Smooth muscle cell (in vitro differentiated cells): ENCODE results near the gene TMC1. TPM values are rescaled to one million over a fixed set of nuclear protein-coding genes. Genes with fewer than 3 reads are reported as not detected.

Experiments
- DNase-seq: peaks from one replicate; lab custom pipeline; 2025; ENCODE audit not compliant: unreplicated experiment; lab: John Stamatoyannopoulos, UW
- H2AFZ ChIP-seq: fragments of 200-600 bp; sonication (generic); 2 replicates; pipeline ENCODE4 v1.6.0; 2016; ENCODE audit warnings: antibody characterized with exemption, low read depth, mild to moderate bottlenecking
- H3F3A ChIP-seq: fragments of 200-600 bp; sonication (generic); 2 replicates; pipeline ENCODE4 v1.6.0; 2017; ENCODE audit warnings: antibody characterized with exemption, low read depth
- H3K27ac ChIP-seq: fragments of 200-600 bp; sonication (generic); 2 replicates; pipeline ENCODE4 v1.5.1; 2016; ENCODE audit warnings: low read depth, mild to moderate bottlenecking
- H3K27me3 ChIP-seq: fragments of 200-600 bp; sonication (generic); 2 replicates; pipeline ENCODE4 v1.6.1; 2016; ENCODE audit warnings: low read depth, mild to moderate bottlenecking
- H3K36me3 ChIP-seq: fragments of 200-600 bp; sonication (generic); 2 replicates; pipeline ENCODE4 v1.5.1; 2016; ENCODE audit warnings: low read depth
- H3K4me1 ChIP-seq: fragments of 200-600 bp; sonication (generic); 2 replicates; pipeline ENCODE4 v1.5.1; 2016; ENCODE audit warnings: low read depth
- H3K4me2 ChIP-seq: fragments of 200-600 bp; sonication (generic); 2 replicates; pipeline ENCODE4 v1.6.0; 2016; ENCODE audit warnings: mild to moderate bottlenecking
- H3K4me3 ChIP-seq: fragments of 200-600 bp; sonication (generic); 2 replicates; pipeline ENCODE4 v1.5.1; 2016; ENCODE audit warnings: mild to moderate bottlenecking
- H3K79me2 ChIP-seq: fragments of 200-600 bp; sonication (generic); 2 replicates; pipeline ENCODE4 v1.6.0; 2016; ENCODE audit warnings: low read depth, mild to moderate bottlenecking
- H3K9ac ChIP-seq: fragments of 200-600 bp; sonication (generic); 2 replicates; pipeline ENCODE4 v1.6.0; 2016; ENCODE audit warnings: low read depth
- H3K9me3 ChIP-seq: fragments of 200-600 bp; sonication (generic); replicated peaks from 2 replicates; pipeline ENCODE4 v1.5.1; 2016; ENCODE audit warnings: low read depth
- H4K20me1 ChIP-seq: fragments of 200-600 bp; sonication (generic); 2 replicates; pipeline ENCODE4 v1.6.0; 2016; ENCODE audit warnings: low read depth
- WGBS: methylation state at CpG from one replicate; pipeline ENCODE4 v1.1.7; 2016; ENCODE audit warnings: low lambda C conversion rate; 5-methylcytosine and 5-hydroxymethylcytosine counted together
- polyA plus RNA-seq: library from polyadenylated mRNA; unstranded; fragments of >200 nt; fragmentation: Nextera tagmentation; extraction: Ambion mirVana; gene quantifications from 2 replicates; pipeline ENCODE4 v1.2.1, GENCODE V29; 2016
- total RNA-seq: library from RNA; depleted of rRNA; stranded (reverse); fragments of >200 nt; gene quantifications from 2 replicates; pipeline ENCODE4 v1.2.3, GENCODE V29; 2014
- TF ChIP-seq, protein P1 (sequence below): fragments of 200-600 bp; sonication (generic); IDR thresholded peaks from 2 replicates; pipeline ENCODE4 v1.5.1; 2017; ENCODE audit warnings: borderline replicate concordance, mild to moderate bottlenecking, antibody characterized with exemption; ENCODE audit not compliant: insufficient read depth, poor library complexity, severe bottlenecking

Gene TMC1
- total and polyA plus RNA-seq, 2 experiments from 2014 or later, result not detected

DNA sequence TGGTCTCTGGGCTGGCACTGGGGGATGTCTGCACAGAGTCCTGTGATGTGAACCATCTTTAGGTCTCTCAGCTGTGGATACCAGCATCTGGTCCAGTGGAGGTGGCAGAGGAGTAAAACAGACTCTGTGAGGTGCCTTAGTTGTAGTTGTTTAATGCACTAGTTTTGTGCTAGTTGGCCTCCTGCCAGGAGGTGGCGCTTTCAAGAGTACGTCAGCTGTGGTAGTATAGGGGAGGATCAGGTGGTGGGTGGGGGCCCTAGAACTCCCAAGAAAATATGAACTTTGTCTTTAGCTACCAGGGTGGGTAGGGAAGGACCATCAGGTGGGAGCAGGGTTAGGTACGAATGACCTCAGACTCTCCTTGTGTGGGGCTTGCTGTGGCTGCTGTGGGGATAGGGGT is 197.1 kb downstream of the TMC1 start:
- no peak for DNase-seq

DNA sequence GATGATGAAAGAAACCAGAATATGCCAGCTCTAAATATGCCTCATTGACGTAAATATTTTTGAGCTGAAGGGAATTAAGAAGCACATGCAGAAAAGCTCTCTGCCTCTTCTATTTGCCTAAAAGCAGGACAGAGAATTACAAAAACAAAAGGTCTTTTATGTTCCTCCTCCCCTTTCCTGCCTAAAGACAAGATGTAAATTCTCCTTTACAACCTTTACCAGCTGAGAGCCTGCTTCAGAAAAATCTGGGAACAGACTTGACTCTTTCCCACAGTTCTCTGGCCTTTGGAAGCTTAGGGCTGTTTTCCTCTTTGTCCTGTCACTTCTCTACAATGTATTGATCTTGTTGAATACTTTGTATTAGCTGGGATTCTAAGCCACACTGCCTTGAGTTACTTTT is 199.7 kb downstream of the TMC1 start:
- Histone ChIP-seq H3K27ac (no peak overlapping the region), H2AFZ (no peak overlapping the region), H3K4me2 (no peak overlapping the region), H3K9ac (no peak overlapping the region), H3K79me2 (no peaks in the 10 kb centered on the region), H3K4me1 (peaks cover 6% of the 10 kb centered on the region), H4K20me1 (no peaks in the 10 kb centered on the region), H3K9me3 (no peaks in the 10 kb centered on the region), H3K4me3 (no peak overlapping the region), H3K27me3 (no peaks in the 10 kb centered on the region), H3K36me3 (no peaks in the 10 kb centered on the region), H3F3A (no peaks in the 10 kb centered on the region)
- TF ChIP-seq, protein P1, sequence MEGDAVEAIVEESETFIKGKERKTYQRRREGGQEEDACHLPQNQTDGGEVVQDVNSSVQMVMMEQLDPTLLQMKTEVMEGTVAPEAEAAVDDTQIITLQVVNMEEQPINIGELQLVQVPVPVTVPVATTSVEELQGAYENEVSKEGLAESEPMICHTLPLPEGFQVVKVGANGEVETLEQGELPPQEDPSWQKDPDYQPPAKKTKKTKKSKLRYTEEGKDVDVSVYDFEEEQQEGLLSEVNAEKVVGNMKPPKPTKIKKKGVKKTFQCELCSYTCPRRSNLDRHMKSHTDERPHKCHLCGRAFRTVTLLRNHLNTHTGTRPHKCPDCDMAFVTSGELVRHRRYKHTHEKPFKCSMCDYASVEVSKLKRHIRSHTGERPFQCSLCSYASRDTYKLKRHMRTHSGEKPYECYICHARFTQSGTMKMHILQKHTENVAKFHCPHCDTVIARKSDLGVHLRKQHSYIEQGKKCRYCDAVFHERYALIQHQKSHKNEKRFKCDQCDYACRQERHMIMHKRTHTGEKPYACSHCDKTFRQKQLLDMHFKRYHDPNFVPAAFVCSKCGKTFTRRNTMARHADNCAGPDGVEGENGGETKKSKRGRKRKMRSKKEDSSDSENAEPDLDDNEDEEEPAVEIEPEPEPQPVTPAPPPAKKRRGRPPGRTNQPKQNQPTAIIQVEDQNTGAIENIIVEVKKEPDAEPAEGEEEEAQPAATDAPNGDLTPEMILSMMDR, result no peak
- no peak for DNase-seq
- WGBS, result 64% methylated on average over 1 of the region's 1 CpG

More for the DNA sequence above, 197.1 kb downstream of the TMC1 start:
- Histone ChIP-seq H3K9me3 (no peaks in the 10 kb centered on the region), H3K79me2 (no peaks in the 10 kb centered on the region), H3K9ac (no peak overlapping the region), H3K4me1 (peaks cover 6% of the 10 kb centered on the region), H3K36me3 (no peaks in the 10 kb centered on the region), H3K4me3 (no peak overlapping the region), H3K27ac (no peak overlapping the region), H3F3A (no peaks in the 10 kb centered on the region), H3K27me3 (no peaks in the 10 kb centered on the region), H2AFZ (no peak overlapping the region), H3K4me2 (no peak overlapping the region), H4K20me1 (no peaks in the 10 kb centered on the region)
- WGBS, result 92% methylated on average over 3 of the region's 3 CpGs
- TF ChIP-seq, protein P1, result no peak

DNA sequence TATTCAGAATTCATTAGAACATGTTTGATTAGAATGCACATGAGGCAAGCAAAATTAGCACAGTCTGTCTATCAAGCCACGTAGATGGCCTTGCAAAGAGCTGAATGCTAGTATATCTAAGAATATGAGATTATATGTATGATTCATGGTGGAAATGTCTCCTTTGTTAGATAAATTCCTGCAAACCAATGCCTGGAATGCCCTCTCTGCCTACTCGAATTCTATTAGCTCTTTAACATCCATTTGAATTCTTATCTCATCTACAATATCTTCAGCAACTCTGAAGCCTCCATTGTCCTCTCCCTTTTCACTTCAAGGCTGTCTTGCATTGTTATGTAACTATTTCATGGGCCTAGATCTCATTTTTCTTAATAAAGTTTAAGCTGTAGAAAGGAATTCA is 205.5 kb downstream of the TMC1 start:
- H3K4me2 ChIP-seq, result peak overlapping the region; percentile 11
- H3K9me3 ChIP-seq, result no peaks in the 10 kb centered on the region
- H3K27ac ChIP-seq, result no peak overlapping the region
- H3K36me3 ChIP-seq, result no peaks in the 10 kb centered on the region
- H2AFZ ChIP-seq, result no peak overlapping the region
- H3K4me3 ChIP-seq, result no peak overlapping the region
- TF ChIP-seq, protein P1, result no peak
- no peak overlapping the region for H3K9ac ChIP-seq
- no peaks in the 10 kb centered on the region for H4K20me1 ChIP-seq
- H3F3A ChIP-seq, result no peaks in the 10 kb centered on the region
- no peaks in the 10 kb centered on the region for H3K4me1 ChIP-seq
- H3K27me3 ChIP-seq, result no peaks in the 10 kb centered on the region
- WGBS, result 13% methylated on average over 2 of the region's 2 CpGs
- no peaks in the 10 kb centered on the region for H3K79me2 ChIP-seq
- DNase-seq, result no peak

DNA sequence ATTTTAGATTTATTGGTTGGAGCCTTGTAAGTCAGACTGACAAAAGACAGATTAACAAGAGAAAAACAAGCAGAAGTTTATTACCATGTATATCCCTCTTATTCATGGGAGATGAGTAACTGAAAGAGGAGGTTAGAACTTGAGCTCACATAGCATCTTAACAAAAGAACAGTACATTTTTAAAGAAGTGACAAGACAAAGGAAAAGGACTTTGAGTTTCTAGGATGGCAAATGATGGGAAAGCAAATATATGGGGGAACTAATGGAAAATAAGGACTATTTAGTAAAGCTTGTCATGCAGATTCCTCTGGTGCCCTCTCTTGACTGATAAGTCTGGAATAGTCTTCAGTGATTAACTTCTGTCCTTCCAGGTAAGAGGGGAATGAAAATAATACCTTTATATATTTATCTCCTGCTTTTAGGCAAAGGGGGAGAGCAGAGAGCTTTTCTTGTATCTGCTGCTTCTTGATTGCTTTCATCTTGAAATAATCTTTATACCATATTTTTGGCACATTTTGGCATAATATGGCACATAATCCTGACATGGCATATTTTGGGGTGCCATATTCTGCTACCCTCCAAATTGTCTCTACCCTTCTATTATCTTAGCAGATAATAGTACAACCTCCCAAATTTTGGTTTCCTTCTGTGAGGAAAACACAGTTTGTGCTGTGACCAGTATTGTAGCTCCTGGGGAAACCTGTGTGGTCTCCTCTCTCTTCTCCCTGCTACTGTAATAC is 206.8 kb downstream of the TMC1 start:
- no peaks in the 10 kb centered on the region for H3K79me2 ChIP-seq
- no peaks in the 10 kb centered on the region for H4K20me1 ChIP-seq
- no peaks in the 10 kb centered on the region for H3K27me3 ChIP-seq
- H3K4me3 ChIP-seq, result no peak overlapping the region
- H3K27ac ChIP-seq, result no peak overlapping the region
- TF ChIP-seq, protein P1, result no peak
- no peak overlapping the region for H3K9ac ChIP-seq
- no peak for DNase-seq
- H3K9me3 ChIP-seq, result no peaks in the 10 kb centered on the region
- H3K36me3 ChIP-seq, result no peaks in the 10 kb centered on the region
- H3K4me2 ChIP-seq, result no peak overlapping the region
- H3K4me1 ChIP-seq, result no peaks in the 10 kb centered on the region
- H2AFZ ChIP-seq, result no peak overlapping the region
- H3F3A ChIP-seq, result no peaks in the 10 kb centered on the region
